HG03571 (cell line): ENCODE measurements around the gene GRIP1.

Source experiments
- ATAC-seq: cut with Tn5 transposase; IDR thresholded peaks from one replicate; pipeline ENCODE4 v1.9.1; 2021; ENCODE audit not compliant: unreplicated experiment

Gene GRIP1

DNA sequence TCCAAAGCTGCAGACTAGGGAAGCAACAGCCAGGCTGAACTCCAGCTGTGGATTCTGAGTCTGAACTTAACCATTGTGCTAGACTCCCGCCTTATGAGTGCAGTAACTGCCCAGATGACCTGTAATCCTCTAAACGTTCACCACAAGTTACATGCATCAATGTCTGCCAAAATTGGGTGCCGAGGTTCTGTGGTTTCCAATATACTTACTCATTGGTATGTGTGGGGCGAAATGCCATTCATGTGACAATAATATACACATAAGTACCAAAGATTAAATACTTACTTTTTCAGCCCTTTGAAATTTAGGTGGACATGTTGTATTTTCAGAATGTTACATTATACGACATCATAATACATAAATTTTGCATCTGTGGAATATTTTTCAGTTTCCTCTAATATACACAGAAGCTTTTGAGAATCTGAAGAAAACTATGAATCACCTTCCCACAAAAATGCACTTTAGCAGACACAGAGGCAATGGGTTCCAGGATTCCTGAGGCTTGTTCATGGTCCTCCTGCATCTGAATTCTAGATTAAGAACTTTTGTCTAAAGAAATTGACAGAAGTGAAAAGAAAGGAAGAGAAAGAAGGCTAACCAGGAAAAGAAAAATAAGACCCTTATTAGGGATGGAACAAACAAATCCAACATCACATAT, 31.7 kb downstream of the GRIP1 start:
- ATAC-seq, result no peak

DNA sequence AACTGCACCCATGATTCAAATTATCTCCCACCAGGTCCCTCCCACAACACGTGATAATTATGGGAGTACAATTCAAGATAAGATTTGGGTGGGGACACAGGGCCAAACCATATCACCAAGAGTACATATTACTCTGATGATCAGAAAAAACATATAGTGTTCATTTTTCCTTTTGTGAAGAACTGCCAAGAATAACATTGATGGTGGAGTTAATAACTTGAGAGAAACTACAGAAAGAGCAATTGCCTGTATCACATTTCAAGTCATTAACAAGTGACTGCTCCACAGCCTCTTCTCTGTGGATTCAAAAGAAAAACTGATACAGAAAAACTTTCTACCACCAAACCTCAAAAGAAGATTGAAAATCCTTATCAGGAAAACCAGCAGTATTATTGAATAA, 34.7 kb downstream of the GRIP1 start:
- ATAC-seq, result no peak

DNA sequence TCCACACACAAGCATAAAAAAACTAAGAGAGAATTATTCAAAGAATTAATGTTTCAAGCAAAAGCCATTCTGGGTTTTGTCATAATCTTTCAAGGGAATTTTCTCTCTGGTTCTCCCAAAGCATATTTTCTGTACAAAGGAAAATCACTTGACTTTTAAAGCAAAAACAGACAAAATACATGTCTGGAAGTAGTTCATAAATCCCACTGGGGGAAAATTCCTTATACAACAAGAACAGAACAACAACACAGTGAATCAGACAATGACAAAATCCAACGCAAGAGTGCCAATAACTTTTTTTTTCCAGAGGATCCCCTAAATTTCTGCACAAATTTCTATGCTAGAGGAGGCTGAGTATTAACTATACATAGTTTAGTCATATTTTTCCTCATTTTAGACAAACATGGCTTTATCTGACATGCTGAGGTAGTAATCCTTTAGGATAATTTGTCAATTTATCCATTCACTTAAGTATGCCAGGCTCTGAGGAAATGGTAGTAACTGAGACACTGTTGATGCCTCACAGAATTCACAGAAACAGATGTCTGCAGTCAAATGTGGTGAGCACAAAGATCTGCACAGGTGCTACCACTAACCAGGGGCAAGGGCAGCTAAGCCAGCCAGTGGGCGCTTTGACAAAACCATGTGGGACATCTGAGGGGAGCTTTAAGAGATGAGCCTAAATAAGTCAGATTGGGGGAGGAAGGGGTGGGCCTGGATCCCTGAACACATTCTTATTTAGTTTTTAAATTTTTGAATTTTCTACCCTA, 38.0 kb downstream of the GRIP1 start:
- no peak for ATAC-seq

DNA sequence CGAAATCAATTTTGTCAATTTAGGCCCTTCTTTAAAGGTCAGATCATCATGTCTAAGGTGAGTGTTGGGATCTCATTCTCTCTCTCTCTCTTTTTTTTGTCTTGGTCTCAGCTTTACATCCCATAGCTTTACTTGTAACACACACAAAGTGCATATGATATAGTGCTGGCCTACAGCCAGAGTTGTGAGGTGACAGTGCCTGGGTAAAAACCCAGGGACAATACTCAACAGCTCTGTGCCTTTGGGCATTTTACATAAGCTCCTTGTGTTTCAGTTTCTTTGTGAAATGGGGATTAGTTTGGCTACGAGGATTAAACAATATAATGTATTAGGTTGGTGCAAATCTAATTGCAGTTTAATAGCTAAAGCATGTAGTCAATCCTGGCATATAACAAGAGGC, 40.2 kb downstream of the GRIP1 start:
- no peak for ATAC-seq

DNA sequence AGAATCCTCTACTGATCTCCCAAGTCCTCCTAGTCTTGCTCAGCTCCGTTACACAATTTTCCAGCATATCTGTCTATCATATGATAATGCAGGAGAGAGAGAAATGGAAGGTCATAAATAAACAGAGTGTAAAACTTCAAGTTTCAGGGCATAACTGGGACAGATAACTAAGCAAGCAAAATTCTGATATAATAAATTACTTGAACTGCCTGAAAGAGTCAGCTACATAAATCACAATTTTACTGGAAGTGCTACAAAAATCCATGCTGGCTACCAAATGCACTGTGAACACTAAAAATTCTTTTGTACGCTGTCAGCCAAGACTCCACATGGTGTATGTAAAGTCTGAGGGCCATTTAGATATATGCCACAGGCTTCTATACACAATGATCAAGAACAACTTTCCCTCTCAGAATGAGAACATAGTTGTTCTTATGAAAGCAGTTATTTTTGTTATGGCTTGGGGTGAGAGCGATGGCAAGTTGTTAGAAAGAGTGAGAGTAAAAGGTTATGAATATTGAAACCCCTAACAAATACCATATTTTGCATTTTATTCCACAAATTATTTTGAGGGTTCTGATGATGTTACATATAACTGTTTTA, 41.1 kb downstream of the GRIP1 start:
- ATAC-seq, result no peak

DNA sequence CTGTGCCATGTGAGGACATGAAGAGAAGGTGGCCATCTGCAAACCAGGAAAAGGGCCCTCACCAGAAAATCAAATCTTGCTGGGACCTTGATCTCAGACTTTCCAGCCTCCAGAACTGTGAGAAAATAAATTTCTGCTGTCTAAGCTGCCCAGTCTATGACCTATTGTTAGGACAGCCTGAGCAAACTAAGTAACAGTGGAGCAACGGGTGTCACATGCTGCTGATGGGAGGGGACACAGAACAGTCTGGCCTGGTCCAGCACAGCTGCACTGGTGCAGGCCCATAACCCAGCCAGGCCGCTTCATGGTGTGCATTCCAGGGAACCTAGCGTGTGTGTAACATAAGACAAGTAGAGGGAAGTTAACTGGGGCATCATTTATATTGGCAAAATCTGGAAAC, 42.1 kb downstream of the GRIP1 start:
- ATAC-seq, result no peak

DNA sequence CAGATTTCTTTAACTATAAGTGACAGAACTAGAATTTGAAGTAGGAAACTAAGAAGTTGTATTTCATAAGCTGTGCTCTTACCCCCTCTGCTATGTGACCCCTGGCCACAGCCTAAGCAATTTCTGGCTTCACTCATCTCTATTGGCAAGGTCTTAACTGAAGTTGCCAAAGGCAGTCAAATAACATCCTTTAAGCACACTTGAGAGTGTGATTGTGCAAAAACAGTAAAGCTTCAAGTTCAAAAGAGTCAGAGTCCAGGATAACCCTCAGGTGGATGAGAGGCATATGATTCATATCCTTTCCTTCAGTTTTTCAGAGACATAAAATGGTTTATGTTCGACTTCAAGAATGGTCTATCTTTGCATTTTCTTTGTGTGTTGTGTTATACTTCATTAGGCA, 45.2 kb downstream of the GRIP1 start:
- ATAC-seq, result no peak

DNA sequence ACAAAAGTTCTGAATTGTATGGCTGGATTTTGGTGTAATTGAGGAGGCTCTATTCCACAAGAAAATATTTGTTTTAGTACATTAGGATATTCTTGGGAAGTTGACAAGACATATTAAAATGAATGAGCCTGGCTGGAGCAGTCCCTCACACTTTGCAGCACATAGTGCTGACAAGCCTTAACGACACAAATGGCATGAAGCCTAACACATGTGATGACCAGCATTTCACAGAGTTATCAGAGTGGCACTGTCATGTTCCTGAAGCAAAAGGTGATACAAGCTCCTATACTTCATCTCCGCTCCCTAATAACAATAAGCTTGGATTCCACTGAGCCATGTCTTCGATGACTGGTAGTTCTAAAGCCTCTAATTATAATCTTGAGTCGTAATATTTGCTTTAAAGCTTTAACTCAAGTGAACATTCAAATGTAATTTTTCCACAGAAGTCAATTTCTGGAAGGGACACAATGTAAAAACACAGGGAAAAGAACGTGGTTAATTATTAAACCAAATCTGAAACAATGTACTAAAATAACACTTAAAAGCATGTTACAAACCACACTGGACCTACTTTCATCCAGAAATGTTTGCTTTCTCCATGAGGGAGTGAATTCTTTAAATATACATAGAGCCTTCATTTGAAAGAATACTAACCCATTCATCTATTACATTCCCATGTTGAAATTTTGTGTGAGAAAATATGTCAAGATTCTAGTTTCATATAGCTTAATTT, 49.6 kb downstream of the GRIP1 start:
- ATAC-seq, result no peak

DNA sequence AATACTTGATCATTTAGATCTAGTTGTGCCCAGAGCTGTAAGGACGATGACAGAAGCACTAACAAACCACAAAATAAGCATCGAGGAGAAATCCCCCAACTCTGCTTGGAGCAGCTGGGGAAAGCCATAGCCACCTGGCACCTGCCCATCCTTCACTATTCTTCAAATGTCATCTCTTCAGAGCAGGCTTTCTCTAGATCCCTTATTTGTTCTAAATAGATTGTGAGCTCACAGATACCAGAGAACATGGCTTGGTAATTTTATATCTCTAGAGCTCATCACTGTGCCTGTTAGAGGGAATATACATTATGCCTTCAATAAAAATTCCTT, 50.9 kb downstream of the GRIP1 start:
- no peak for ATAC-seq

DNA sequence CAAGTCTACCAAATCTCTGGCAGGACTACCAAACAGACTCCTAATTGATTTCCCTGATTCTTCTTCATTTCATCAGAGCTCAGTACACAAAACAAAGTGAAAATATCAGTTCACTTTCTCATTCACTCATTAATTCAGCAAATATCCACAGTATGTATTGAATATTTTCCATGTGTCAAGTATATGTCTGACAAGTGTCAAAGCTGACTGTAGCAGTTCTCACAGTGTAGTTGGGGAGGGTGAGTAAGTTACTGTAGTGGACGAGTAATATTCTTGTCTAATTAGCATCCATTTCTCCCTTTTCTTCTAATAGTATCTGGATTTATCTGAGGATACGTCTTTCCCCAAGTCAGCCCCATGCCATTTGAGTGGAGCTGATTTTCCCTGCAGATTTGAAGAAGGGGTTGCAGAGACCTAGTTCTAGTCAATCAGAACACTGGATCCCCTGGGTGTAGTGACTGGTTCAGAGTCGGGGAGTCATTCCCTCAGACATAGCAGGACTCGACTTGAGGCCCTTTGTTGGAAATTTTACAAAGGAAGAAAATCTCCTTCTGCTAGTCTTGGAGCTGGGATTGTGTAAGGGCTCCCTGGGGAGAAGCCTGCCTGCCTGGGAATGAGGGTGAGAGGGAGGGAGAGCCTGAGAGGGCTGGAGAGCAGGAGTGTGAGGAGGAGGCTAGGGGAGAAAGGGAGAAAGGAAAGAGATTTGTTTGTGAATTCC, 51.4 kb downstream of the GRIP1 start:
- ATAC-seq, result no peak

DNA sequence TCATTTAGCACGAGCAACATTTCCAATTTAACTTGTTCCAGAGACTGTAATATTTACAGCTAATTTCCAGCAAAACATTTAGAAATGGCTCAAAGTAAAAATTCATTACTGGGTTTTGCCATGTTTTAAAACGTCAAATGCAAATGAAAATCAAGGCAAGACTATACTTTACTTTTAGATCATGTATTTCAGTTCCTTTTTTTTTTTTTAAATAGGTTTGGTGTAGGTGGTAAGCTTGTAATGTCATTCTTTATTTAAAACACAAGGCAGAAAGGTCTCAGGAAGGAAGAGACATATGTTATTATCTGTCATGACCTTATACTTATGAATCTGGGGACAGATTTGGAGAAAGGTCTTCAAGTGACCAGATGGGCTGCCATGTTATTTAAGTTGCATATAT, 54.1 kb downstream of the GRIP1 start:
- ATAC-seq, result no peak

DNA sequence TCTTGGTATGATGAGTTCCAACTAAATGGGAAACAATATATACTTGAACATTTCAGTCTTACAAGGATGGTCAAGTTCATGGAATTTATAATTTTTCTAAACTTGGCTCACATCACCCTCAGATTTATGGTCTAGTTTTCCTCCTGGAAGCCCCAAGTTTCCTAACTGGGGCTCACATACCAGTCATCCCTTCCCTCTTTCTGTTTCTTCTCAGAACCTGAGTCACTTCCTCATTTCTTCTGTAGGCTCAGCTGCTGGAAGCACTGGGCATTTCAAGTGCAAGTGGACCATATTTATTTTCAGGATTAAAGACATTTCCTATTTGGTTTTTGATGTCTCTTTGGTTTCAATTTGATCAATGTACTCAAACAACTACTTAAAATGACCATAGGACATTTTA, 55.4 kb downstream of the GRIP1 start:
- ATAC-seq, result no peak

DNA sequence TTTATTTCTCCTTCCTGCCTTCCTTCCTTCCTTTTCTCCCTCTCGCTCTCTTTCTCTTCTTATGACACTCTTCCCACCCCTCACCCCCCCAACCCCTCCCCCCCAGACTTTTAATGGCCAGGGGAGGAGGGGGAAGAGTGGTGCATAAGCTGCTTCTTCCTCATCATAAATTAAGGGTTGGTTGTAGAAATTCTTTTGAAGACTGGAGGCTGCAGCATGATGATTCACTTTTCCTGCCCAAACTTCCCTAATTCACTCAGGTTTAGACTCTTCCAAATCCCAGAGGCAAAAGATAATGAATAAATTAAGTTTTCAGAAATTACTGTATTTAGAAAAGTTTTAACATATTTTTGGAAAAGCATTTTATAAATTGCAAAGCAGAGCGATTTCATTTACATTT, 58.2 kb downstream of the GRIP1 start:
- no peak for ATAC-seq

DNA sequence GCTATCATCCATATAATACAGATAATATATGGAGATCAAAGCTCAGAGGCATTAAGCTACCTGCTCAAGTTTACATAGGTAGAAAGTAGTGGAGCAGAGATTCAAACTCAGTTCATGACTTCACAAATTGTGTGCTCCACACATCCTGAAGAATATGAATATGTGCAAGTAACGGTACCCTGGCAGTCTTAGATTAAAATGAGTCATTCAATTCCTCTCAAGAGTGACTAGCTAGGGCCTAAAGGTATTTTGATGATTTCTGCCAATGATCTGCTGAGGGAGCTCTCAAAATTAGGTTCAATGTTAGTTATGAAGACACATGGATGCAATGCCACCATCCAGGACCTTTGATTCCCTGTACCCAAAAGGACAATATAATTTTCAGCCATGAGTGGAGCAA, 58.9 kb downstream of the GRIP1 start:
- ATAC-seq, result no peak

DNA sequence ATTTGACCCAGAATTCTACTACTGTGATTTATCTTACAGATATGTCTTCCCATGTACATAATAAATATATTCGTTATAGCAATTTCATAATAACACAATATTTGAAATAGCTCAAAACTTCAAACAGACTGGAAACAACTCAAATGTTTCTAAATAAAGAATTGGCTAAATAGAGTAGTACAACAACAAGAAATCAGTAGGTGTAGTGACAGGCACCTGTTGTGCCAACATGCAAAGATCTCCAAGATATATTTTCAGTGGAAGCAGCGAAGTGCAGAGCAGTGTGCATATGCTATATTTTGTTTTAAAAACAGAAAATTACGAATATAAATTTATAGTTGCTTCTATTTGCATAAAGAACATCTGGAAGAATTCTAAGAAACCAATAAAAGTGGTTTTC, 60.9 kb downstream of the GRIP1 start:
- ATAC-seq, result no peak

DNA sequence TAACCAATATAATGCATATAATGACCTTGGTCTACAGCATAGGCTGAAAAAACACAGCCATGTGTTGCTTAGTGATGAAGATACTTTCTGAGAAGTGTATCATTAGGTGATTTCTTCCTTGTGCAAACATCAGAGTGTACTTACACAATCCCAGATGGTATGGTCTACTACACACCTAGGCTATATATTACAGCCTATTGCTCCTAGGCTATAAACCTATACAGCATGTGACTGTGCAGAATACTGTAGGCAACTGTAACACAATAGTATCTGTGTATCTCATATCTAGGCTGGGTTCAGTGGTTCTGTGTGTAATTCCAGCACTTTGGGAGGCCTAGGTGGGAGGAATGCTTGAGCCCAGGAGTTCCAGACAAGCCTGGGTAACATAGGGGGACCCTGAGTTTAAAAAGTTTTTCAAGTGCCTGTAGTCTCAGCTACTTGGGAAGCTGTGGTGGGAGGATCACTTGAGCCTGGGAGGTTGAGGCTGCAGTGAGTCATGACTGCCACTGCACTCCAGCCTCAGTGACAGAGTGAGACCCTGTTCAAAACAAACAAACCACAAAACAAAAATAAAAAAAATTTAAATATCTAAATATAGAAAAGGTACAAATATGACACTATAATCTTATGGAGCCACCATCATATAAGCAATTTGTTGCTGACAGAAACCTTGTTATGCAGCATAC, 66.6 kb downstream of the GRIP1 start:
- ATAC-seq, result no peak

DNA sequence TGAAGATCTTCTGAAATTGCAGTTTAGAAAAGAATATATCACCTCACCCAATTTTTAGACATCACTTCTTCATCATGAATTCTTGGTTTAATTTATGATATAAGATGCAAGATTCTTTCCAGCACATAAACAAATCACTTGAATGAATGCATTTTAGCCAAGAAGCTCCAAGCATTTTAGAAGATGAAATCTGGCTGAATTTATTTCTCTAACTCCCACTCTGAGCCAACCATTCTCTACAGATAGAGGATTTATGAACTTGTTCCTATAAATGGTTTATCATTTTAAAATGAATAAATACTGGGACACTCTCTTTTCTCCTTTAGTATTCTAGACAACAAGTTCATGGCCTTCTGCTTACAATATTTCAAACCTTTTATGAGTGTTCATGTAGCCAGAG, 71.7 kb downstream of the GRIP1 start:
- ATAC-seq, result no peak

DNA sequence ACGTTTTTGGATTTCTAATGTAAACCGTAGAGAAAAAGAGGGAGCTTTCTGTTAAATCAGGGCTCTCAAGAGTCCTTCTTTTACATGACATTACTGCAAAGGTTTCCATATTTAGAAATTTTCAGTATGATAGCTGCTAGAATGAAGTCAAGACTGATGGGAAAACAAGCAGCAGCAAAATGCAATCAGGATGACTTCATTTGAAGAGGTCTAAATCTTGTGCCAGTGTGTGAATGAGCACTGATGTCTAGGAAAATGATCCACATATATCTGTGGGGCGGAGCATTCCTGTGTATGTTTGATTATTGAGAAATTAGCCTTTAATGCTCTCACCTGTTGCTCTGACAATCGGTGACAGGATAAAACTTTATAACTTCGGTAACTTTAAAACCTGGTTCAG, 73.6 kb downstream of the GRIP1 start:
- no peak for ATAC-seq

DNA sequence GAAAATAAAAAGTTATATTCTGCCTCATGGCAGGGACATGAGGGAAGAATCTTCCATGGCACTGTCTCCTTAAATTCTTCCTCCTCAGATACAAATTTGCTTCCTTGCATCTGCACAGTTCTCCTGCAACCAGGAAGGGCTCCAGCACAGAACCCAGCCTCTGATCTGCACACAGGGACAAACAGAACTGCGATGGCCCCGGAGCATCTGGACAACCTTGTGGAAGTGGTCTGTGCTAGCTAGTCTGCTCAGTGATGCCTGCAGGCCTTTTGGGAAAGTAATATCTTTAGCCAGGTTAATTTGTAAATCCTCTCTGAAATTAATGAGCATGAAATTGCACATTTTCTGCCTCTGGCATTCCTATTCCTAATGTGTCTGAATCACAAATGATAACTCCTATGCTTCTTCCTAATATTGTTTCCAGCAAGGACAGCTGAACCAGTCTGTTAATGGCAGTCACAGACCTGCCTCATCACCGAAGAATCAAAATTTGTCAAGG, 74.8 kb downstream of the GRIP1 start:
- ATAC-seq, result no peak

DNA sequence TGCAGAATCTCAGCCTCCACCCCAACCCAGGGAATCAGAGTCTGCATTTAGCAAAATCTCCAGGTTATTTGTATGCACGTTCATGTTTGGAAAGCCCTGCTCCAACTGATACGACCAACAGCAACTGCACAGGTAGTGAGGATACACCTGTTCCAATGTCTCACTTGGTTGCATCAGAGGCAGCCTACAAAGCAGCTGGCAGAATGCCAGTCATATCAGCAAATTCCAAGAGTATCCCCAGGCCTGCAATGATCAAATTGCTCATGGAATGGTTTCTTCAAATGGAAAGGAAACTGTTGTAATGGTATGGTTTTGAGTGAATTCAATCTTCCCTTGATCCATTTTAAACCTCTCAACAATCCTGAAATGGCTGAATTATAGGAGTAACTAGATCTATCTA, 75.4 kb downstream of the GRIP1 start:
- no peak for ATAC-seq
